ENCODE data around the gene WBP2. TPM values are rescaled to one million over a fixed set of nuclear protein-coding genes. Genes with fewer than 3 reads are reported as not detected.
"Not testable (repeated sequence)": the region's sequence is repeated elsewhere in the genome, so short reads cannot be mapped to it uniquely, and the experiment has no call there.

Gene WBP2
- total RNA-seq, 2 donors from 2014 or later, result 44.2 to 49.5 TPM

GRCh38 chr17:75854101-75854748 is 910 bp downstream of the WBP2 start:
- intact Hi-C loops (cut with DNase I), result no loop called here
- peak; percentile 13 for ATAC-seq
- 6 to 19% methylated on average over 7 of the region's 7 CpGs for WGBS, 2 donors
- DNase-seq, result peak; percentile 50 to 69 (median 66)
- TF ChIP-seq POLR2A (IDR thresholded peaks at IDR 0.05), result peak; percentile 32 to 75 (median 73)
- TF ChIP-seq, protein P1, sequence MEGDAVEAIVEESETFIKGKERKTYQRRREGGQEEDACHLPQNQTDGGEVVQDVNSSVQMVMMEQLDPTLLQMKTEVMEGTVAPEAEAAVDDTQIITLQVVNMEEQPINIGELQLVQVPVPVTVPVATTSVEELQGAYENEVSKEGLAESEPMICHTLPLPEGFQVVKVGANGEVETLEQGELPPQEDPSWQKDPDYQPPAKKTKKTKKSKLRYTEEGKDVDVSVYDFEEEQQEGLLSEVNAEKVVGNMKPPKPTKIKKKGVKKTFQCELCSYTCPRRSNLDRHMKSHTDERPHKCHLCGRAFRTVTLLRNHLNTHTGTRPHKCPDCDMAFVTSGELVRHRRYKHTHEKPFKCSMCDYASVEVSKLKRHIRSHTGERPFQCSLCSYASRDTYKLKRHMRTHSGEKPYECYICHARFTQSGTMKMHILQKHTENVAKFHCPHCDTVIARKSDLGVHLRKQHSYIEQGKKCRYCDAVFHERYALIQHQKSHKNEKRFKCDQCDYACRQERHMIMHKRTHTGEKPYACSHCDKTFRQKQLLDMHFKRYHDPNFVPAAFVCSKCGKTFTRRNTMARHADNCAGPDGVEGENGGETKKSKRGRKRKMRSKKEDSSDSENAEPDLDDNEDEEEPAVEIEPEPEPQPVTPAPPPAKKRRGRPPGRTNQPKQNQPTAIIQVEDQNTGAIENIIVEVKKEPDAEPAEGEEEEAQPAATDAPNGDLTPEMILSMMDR (IDR thresholded peaks at IDR 0.05), result no peak
- Histone ChIP-seq H3K4me1 (peaks cover 44% of the 10 kb centered on the region), H3K27ac (peak overlapping the region; percentile 89 to 98 (median 96)), H3K36me3 (replicated peaks in 1 of 2; ENCODE audit: insufficient read depth in 1 of 2, low read depth in 2 of 2) (peaks cover 0 to 17% of the 10 kb centered on the region in 2 donors), H3K27me3 (no peaks in the 10 kb centered on the region), H3K9me3 (no peaks in the 10 kb centered on the region), H3K4me3 (peak overlapping the region; percentile 50 to 55)

- Histone ChIP-seq H3K4me1 (peaks cover 52% of the 10 kb centered on the region), H3K27ac (peak overlapping the region; percentile 25 to 98 (median 96)), H3K9me3 (no peaks in the 10 kb centered on the region), H3K4me3 (no peak overlapping the region), H3K36me3 (replicated peaks in 1 of 2; ENCODE audit: insufficient read depth in 1 of 2, low read depth in 2 of 2) (peaks cover 0 to 17% of the 10 kb centered on the region in 2 donors), H3K27me3 (no peaks in the 10 kb centered on the region)
- TF ChIP-seq, protein P1 (IDR thresholded peaks at IDR 0.05), result no peak
- TF ChIP-seq POLR2A (IDR thresholded peaks at IDR 0.05), result no peak
- DNase-seq (no peak), ATAC-seq (no peak)
- intact Hi-C loops (cut with DNase I), result no loop called here
- WGBS, 2 donors, result 64 to 65% methylated on average over 6 to 7 of the region's 7 CpGs
These were observed 1.7 kb downstream of the WBP2 start for GRCh38 chr17:75853433-75853832.

DNA sequence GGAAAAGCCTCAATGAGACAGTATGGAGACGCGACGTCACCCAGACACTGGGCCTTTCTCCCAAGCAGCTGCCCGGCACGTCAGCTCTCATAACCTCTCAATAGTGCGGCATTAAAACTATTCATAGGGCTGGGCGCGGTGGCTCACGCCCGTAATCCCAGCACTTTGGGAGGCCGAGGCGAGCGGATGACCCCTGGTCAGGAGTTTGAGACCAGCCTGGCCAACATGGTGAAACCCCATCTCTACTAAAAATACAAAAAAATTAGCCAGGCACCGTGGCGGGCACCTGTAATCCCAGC is 3.5 kb downstream of the WBP2 start:
- ATAC-seq; H3K27me3 ChIP-seq; H3K9me3 ChIP-seq; DNase-seq; intact Hi-C loops (cut with DNase I); H3K4me3 ChIP-seq: not testable (repeated sequence)
- H3K4me1 ChIP-seq, result peaks cover 69% of the 10 kb centered on the region
- H3K27ac ChIP-seq, result peak overlapping the region in 1 of 4 donors; percentile 46
- H3K36me3 ChIP-seq (replicated peaks in 1 of 2; ENCODE audit: insufficient read depth in 1 of 2, low read depth in 2 of 2), result peaks cover 0 to 17% of the 10 kb centered on the region in 2 donors
- WGBS, 2 donors, result 94 to 95% methylated on average over 15 of the region's 15 CpGs

DNA sequence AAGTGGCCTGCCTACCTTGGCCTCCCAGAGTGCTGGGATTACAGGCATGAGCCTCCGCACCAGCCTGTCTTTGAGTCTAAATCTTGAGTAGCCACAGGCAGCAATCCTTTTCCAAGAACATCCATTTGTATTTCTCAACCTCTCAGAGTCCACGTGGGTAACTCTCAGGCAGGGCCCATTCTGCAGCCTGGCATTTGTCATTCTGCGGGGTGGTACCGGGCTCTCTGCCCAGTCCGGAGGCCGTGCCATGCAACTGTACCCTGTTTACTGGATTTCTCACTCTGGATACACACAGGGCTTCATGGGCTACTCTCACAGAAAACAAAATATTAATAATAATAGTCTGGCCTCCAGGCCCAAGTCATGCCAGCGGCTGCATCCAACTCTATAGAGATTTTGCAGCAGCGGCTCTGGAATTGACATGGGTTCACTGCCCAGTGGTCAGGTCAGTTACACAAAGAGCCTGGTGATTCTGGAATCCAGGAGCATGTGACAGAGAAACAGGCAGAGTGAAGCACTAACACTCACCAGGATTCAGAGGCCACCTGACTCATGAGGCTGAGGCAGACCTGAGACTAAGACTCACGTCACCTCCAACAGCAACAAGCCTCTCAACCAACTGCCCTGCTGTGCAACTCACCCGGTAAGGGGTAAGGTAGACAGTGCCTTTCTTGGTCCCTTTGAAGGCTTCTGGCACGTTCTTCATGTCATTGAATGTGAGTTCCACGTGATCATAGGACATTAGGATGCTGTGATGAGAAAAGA is 4.0 kb downstream of the WBP2 start:
- ATAC-seq (no peak), DNase-seq (no peak)
- intact Hi-C loops (cut with DNase I), result no loop called here
- Histone ChIP-seq H3K27ac (peak overlapping the region in 2 of 4 donors; percentile 28 to 46), H3K9me3 (no peaks in the 10 kb centered on the region), H3K27me3 (no peaks in the 10 kb centered on the region), H3K4me3 (no peak overlapping the region), H3K36me3 (replicated peaks in 1 of 2; ENCODE audit: insufficient read depth in 1 of 2, low read depth in 2 of 2) (peaks cover 0 to 17% of the 10 kb centered on the region in 2 donors), H3K4me1 (peaks cover 70% of the 10 kb centered on the region)
- WGBS, 2 donors, result 81 to 83% methylated on average over 12 of the region's 12 CpGs
- TF ChIP-seq, protein P1 (IDR thresholded peaks at IDR 0.05), result no peak
- TF ChIP-seq POLR2A (IDR thresholded peaks at IDR 0.05), result no peak

GRCh38 chr17:75849724-75850123 is 5.4 kb downstream of the WBP2 start:
- ATAC-seq, result no peak
- Histone ChIP-seq H3K36me3 (replicated peaks in 1 of 2; ENCODE audit: insufficient read depth in 1 of 2, low read depth in 2 of 2) (peaks cover 0 to 17% of the 10 kb centered on the region in 2 donors), H3K4me3 (no peak overlapping the region), H3K27me3 (no peaks in the 10 kb centered on the region), H3K4me1 (peaks cover 84% of the 10 kb centered on the region), H3K9me3 (no peaks in the 10 kb centered on the region), H3K27ac (peak overlapping the region; percentile 34 to 96 (median 88))
- intact Hi-C loops (cut with DNase I), result no loop called here
- no peak for DNase-seq
- TF ChIP-seq POLR2A (IDR thresholded peaks at IDR 0.05), result no peak
- TF ChIP-seq, protein P1 (IDR thresholded peaks at IDR 0.05), result no peak
- WGBS, 2 donors, result 70 to 83% methylated on average over 9 of the region's 9 CpGs

Measured in body of pancreas (tissue), 4 donors.